Endothelial cell of umbilical vein (primary cell): ENCODE data around the gene AHSA1. TPM values are rescaled to one million over a fixed set of nuclear protein-coding genes. Genes with fewer than 3 reads are reported as not detected.

Experiments
- BruUV-seq: library from RNA; stranded (reverse); fragments of 400-500 nt; replicated peaks from 2 replicates; lab custom pipeline; 2021; lab: Mats Ljungman, UMichigan
- CTCF ChIA-PET: fragments of 300-600, 350-600 bp; sonication (Branson Sonifier 250); formaldehyde crosslinking; loops from one replicate; lab custom pipeline; 2021; ENCODE audit warnings: antibody characterized with exemption, inconsistent platforms; lab: Charles Lee
- POLR2A ChIA-PET: fragments of 300-600, 350-600 bp; sonication (Branson Sonifier 250); formaldehyde crosslinking; loops from one replicate; lab custom pipeline; 2021; ENCODE audit warnings: antibody characterized with exemption, inconsistent platforms; lab: Charles Lee
- DNase-seq: peaks from one replicate; pipeline ENCODE4 v3.0.0-alpha.2; 2011; ENCODE audit warnings: low read depth, low spot score
- FAIRE-seq: peaks from 2 replicates; lab custom pipeline; 2011; peaks lifted over from hg19 to GRCh38; lab: Jason Lieb, UNC
- H2AFZ ChIP-seq: 2 replicates; pipeline ENCODE4 v1.6.0; 2012; ENCODE audit warnings: low read depth, low read length, control low read depth, inconsistent platforms
- H3K27ac ChIP-seq: 2 replicates; pipeline ENCODE4 v1.5.1; 2011; ENCODE audit warnings: low read depth, mild to moderate bottlenecking, control low read depth, low read length, moderate library complexity; ENCODE audit not compliant: insufficient read depth
- H3K27me3 ChIP-seq, 2 experiments: 2 replicates each; pipeline versions ENCODE4 v1.6.0 to v1.6.1; 2011; ENCODE audit warnings: low read length in 2 of 2, mixed read lengths in 1 of 2; ENCODE audit not compliant: control insufficient read depth in 2 of 2, insufficient read depth in 2 of 2
- H3K36me3 ChIP-seq, 2 experiments: 2 replicates in 1 of 2; 3 replicates in 1 of 2; pipeline ENCODE4 v1.5.1; 2011; ENCODE audit warnings: low read length in 2 of 2, mild to moderate bottlenecking in 1 of 2, moderate library complexity in 1 of 2; ENCODE audit not compliant: control insufficient read depth in 2 of 2, insufficient read depth in 2 of 2; ENCODE audit errors: extremely low read depth in 1 of 2
- H3K4me1 ChIP-seq: 3 replicates; pipeline ENCODE4 v1.5.1; 2011; ENCODE audit warnings: mild to moderate bottlenecking, low read length; ENCODE audit not compliant: control insufficient read depth, insufficient read depth; ENCODE audit errors: extremely low read depth
- H3K4me2 ChIP-seq: 2 replicates; pipeline ENCODE4 v1.6.1; 2011; ENCODE audit warnings: low read length, control low read depth, mixed read lengths; ENCODE audit not compliant: insufficient read depth
- H3K4me3 ChIP-seq, 3 experiments: fragments of 200-600 bp in 1 of 3; sonication (generic), shearing (Covaris generic) in 1 of 3; replicated peaks in 1 of 3; 2 replicates each; pipeline ENCODE4 v1.5.1; 2011 to 2016; ENCODE audit warnings: control low read depth in 3 of 3, low read length in 3 of 3, mild to moderate bottlenecking in 2 of 3, inconsistent platforms in 1 of 3, low read depth in 1 of 3, moderate library complexity in 1 of 3; ENCODE audit not compliant: insufficient read depth in 1 of 3
- H3K79me2 ChIP-seq: 2 replicates; pipeline ENCODE4 v1.6.0; 2012; ENCODE audit warnings: low read length, inconsistent platforms; ENCODE audit not compliant: control insufficient read depth, insufficient read depth
- H3K9ac ChIP-seq: replicated peaks from 2 replicates; pipeline ENCODE3; 2011; ENCODE audit warnings: low read length, control low read depth; ENCODE audit not compliant: insufficient read depth; ENCODE audit errors: extremely low read depth
- H3K9me1 ChIP-seq: replicated peaks from 3 replicates; pipeline ENCODE4 v1.6.0; 2011; ENCODE audit warnings: mild to moderate bottlenecking, low read length; ENCODE audit not compliant: control insufficient read depth, insufficient read depth; ENCODE audit errors: extremely low read depth
- H3K9me3 ChIP-seq: replicated peaks from 2 replicates; pipeline ENCODE4 v1.5.1; 2012; ENCODE audit warnings: low read length, inconsistent platforms; ENCODE audit not compliant: control insufficient read depth, insufficient read depth
- H4K20me1 ChIP-seq: replicated peaks from 2 replicates; pipeline ENCODE3; 2011; ENCODE audit warnings: mild to moderate bottlenecking, low read length; ENCODE audit not compliant: control insufficient read depth, insufficient read depth; ENCODE audit errors: extremely low read depth
- EZH2 ChIP-seq: IDR thresholded peaks from 2 replicates; pipeline ENCODE4 v1.6.1; 2012; ENCODE audit warnings: borderline replicate concordance, low read depth, mild to moderate bottlenecking, moderate library complexity, low read length, inconsistent platforms; ENCODE audit not compliant: severe bottlenecking
- FOS ChIP-seq: IDR thresholded peaks from 2 replicates; pipeline ENCODE4 v1.6.1; 2011; ENCODE audit warnings: mild to moderate bottlenecking, low read length, moderate library complexity, borderline replicate concordance; ENCODE audit not compliant: insufficient read depth
- GATA2 ChIP-seq: IDR thresholded peaks from 2 replicates; pipeline ENCODE4 v1.7.0; 2011; ENCODE audit warnings: low read depth, mild to moderate bottlenecking, moderate library complexity, mixed read lengths, low read length; ENCODE audit not compliant: insufficient read length, insufficient read depth
- JUN ChIP-seq: IDR thresholded peaks from 2 replicates; pipeline ENCODE4 v1.6.1; 2011; ENCODE audit warnings: borderline replicate concordance, low read depth; ENCODE audit not compliant: insufficient read length, insufficient read depth
- MYC ChIP-seq: IDR thresholded peaks from one replicate; pipeline ENCODE4 v1.6.1; 2011; ENCODE audit warnings: mild to moderate bottlenecking, low read depth, low read length
- POLR2A ChIP-seq: IDR thresholded peaks from 2 replicates; pipeline ENCODE4 v1.6.1; 2012; ENCODE audit warnings: low read depth, mild to moderate bottlenecking, control low read depth, low read length
- POLR2AphosphoS5 ChIP-seq: IDR thresholded peaks from 2 replicates; pipeline ENCODE4 v1.6.1; 2012; ENCODE audit warnings: low read depth, mild to moderate bottlenecking, control low read depth, low read length, moderate library complexity; ENCODE audit not compliant: insufficient read depth
- dilution Hi-C: fragments of 300-500 bp; cut with MboI; formaldehyde crosslinking; loops from one replicate; pipeline ENCODE4 v1.15.0; 2019; ENCODE audit warnings: low sequenced_read_pairs; ENCODE audit not compliant: extremely low pct_ligation_motif_present
- intact Hi-C: fragments of 100-400 bp; cut with micrococcal nuclease; formaldehyde crosslinking; loops from one replicate; pipeline ENCODE4 v1.10.0; 2022
- polyA plus RNA-seq, 4 experiments: library from polyadenylated mRNA; depleted of rRNA in 3 of 4; stranded (reverse) in 3 of 4; unstranded in 1 of 4; fragments of >200 nt; gene quantifications; 2 replicates each; pipeline versions ENCODE4 v1.2.1 to v1.2.3, GENCODE V29; 2011 to 2012; ENCODE audit warnings: missing spikeins in 1 of 4
- total RNA-seq: library from RNA; stranded (reverse); gene quantifications from 2 replicates; pipeline ENCODE4 v1.2.3, GENCODE V29; 2021
- TF ChIP-seq, protein P1 (sequence below): IDR thresholded peaks from 2 replicates; pipeline ENCODE4 v1.6.1; 2011; ENCODE audit not compliant: insufficient read depth, insufficient read length
- TF ChIP-seq, protein P2 (sequence below), 2 donors: IDR thresholded peaks; 1 replicate in 1 of 2; 2 replicates in 1 of 2; pipeline ENCODE4 v1.5.1; 2011; ENCODE audit warnings: low read length in 2 of 2, mild to moderate bottlenecking in 2 of 2, moderate library complexity in 2 of 2, control low read depth in 1 of 2, inconsistent platforms in 1 of 2, low read depth in 1 of 2; ENCODE audit not compliant: insufficient read depth in 1 of 2; ENCODE audit errors: extremely low read depth in 1 of 2

The AHSA1 gene
- total and polyA plus RNA-seq, 2 donors (not counting 3 experiments of a cell fraction or from before 2014, with no cell fraction given), result 122 to 166 TPM

- peaks cover 12 to 22% of the 10 kb centered on the region in 2 experiments for H3K36me3 ChIP-seq
- ChIA-PET POLR2A (no interaction called here), CTCF (interaction anchor here (1.2 to 1.8 kb wide), 2 partner anchors 10 to 1058 kb away, joined by 3 to 5 read pairs; no protein-coding TSS in a partner anchor)
- H3K4me3 ChIP-seq, result no peak overlapping the region
- FAIRE-seq (no peak), DNase-seq (no peak)
- TSS peak; percentile 2 for BruUV-seq
- dilution Hi-C loops, result no loop called here
- no peaks in the 10 kb centered on the region for H3K79me2 ChIP-seq
- no peak overlapping the region for H3K4me2 ChIP-seq
- H2AFZ ChIP-seq, result no peak overlapping the region
- TF ChIP-seq FOS, result no peak
- TF ChIP-seq EZH2, result no peak
- no peak for TF ChIP-seq JUN
- no peak for TF ChIP-seq POLR2AphosphoS5
- TF ChIP-seq MYC, result no peak
- TF ChIP-seq POLR2A, result no peak
- TF ChIP-seq, protein P1, sequence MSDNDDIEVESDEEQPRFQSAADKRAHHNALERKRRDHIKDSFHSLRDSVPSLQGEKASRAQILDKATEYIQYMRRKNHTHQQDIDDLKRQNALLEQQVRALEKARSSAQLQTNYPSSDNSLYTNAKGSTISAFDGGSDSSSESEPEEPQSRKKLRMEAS, result no peak
- TF ChIP-seq GATA2, result no peak
- TF ChIP-seq, protein P2, sequence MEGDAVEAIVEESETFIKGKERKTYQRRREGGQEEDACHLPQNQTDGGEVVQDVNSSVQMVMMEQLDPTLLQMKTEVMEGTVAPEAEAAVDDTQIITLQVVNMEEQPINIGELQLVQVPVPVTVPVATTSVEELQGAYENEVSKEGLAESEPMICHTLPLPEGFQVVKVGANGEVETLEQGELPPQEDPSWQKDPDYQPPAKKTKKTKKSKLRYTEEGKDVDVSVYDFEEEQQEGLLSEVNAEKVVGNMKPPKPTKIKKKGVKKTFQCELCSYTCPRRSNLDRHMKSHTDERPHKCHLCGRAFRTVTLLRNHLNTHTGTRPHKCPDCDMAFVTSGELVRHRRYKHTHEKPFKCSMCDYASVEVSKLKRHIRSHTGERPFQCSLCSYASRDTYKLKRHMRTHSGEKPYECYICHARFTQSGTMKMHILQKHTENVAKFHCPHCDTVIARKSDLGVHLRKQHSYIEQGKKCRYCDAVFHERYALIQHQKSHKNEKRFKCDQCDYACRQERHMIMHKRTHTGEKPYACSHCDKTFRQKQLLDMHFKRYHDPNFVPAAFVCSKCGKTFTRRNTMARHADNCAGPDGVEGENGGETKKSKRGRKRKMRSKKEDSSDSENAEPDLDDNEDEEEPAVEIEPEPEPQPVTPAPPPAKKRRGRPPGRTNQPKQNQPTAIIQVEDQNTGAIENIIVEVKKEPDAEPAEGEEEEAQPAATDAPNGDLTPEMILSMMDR (IDR thresholded peaks at IDR 0.05; ENCODE audit: extremely low read depth in 1 of 2, insufficient read depth in 1 of 2, low read depth in 1 of 2, low read length in 2 of 2), result no peak
- no peak overlapping the region for H3K9ac ChIP-seq
- no peaks in the 10 kb centered on the region for H3K27me3 ChIP-seq
- no peaks in the 10 kb centered on the region for H3K9me1 ChIP-seq
- H3K9me3 ChIP-seq, result no peaks in the 10 kb centered on the region
- intact Hi-C loops, result no loop called here
- no peak overlapping the region for H3K27ac ChIP-seq
- no peaks in the 10 kb centered on the region for H3K4me1 ChIP-seq
- H4K20me1 ChIP-seq, result no peaks in the 10 kb centered on the region
These were observed 51.0 kb downstream of the AHSA1 start for GRCh38 chr14:77508876-77509275.
